ENCODE data around the gene GGN. TPM values are rescaled to one million over a fixed set of nuclear protein-coding genes. Genes with fewer than 3 reads are reported as not detected.

GGN gene
- total and polyA plus RNA-seq, 9 of the 15 experiments (the other 6 are each of a cell fraction or from before 2014, with no cell fraction given): 0.15 to 0.33 TPM; not detected in 7

DNA sequence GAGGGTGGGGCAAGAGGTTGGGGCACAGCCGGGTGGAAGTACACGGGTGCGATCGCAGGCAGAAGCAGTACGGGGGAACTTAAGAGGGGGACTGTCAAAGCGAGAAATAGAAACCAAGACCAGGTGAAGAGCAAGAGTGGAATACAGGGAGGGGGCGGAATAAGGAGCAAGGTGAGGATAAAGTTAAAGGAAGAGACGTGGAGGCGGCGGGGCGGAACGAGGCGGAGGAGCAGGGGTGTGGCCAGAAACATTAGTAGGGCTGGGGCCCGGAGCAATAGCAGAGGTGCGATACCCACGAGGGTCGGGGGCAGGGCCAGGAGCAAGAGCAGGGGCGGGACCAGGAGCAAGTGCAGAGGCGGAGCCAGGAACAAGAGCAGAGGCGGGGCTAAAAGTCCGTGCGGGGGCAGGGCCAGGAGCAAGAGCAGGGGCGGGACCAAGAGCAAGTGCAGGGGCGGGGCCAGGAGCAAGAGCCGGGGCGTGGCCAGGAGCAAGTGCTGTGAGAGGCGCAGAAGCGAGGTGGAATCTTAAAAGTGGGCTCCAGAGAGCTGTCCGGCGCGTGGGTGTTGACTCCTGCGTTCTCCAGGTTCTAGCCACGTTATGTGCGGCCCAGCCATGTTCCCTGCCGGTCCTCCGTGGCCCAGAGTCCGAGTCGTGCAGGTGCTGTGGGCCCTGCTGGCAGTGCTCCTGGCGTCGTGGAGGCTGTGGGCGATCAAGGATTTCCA, 51.0 kb downstream of the GGN start (continued):
- no peak for TF ChIP-seq ZNF121 (CRISPR knock-in tag; conservative IDR thresholded peaks at IDR 0.05)
- TF ChIP-seq MCM5 (IDR thresholded peaks at IDR 0.05; ENCODE audit: low read depth): 0 out of 2 replicates have a peak, but pooled peaks have one; percentile 41
- TF ChIP-seq KLF6 (CRISPR knock-in tag; IDR thresholded peaks at IDR 0.05; ENCODE audit: borderline replicate concordance): no peak
- TF ChIP-seq, protein P1, sequence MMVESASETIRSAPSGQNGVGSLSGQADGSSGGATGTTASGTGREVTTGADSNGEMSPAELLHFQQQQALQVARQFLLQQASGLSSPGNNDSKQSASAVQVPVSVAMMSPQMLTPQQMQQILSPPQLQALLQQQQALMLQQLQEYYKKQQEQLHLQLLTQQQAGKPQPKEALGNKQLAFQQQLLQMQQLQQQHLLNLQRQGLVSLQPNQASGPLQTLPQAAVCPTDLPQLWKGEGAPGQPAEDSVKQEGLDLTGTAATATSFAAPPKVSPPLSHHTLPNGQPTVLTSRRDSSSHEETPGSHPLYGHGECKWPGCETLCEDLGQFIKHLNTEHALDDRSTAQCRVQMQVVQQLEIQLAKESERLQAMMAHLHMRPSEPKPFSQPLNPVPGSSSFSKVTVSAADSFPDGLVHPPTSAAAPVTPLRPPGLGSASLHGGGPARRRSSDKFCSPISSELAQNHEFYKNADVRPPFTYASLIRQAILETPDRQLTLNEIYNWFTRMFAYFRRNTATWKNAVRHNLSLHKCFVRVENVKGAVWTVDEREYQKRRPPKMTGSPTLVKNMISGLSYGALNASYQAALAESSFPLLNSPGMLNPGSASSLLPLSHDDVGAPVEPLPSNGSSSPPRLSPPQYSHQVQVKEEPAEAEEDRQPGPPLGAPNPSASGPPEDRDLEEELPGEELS (CRISPR knock-in tag; IDR thresholded peaks at IDR 0.05; ENCODE audit: borderline replicate concordance): no peak
- TF ChIP-seq MTA3 (IDR thresholded peaks at IDR 0.05; ENCODE audit: borderline replicate concordance): no peak
- TF ChIP-seq PHTF2 (CRISPR knock-in tag; IDR thresholded peaks at IDR 0.05): no peak
- TF ChIP-seq, protein P2, sequence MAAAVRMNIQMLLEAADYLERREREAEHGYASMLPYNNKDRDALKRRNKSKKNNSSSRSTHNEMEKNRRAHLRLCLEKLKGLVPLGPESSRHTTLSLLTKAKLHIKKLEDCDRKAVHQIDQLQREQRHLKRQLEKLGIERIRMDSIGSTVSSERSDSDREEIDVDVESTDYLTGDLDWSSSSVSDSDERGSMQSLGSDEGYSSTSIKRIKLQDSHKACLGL (CRISPR knock-in tag; IDR thresholded peaks at IDR 0.05; ENCODE audit: borderline replicate concordance, poor library complexity, severe bottlenecking): no peak
- peak; percentile 60; the same call in 1 of the 2 replicates for TF ChIP-seq POLR2A (conservative IDR thresholded peaks at IDR 0.05)
- TF ChIP-seq ZNF324 (CRISPR knock-in tag; IDR thresholded peaks at IDR 0.05): no peak
- TF ChIP-seq, protein P3, sequence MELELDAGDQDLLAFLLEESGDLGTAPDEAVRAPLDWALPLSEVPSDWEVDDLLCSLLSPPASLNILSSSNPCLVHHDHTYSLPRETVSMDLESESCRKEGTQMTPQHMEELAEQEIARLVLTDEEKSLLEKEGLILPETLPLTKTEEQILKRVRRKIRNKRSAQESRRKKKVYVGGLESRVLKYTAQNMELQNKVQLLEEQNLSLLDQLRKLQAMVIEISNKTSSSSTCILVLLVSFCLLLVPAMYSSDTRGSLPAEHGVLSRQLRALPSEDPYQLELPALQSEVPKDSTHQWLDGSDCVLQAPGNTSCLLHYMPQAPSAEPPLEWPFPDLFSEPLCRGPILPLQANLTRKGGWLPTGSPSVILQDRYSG (tag; conservative IDR thresholded peaks at IDR 0.05; ENCODE audit: low read depth): no peak
- no peak for TF ChIP-seq POLR3A (IDR thresholded peaks at IDR 0.05; ENCODE audit: borderline replicate concordance, extremely low read depth, insufficient read depth, insufficient read length)
- TF ChIP-seq FOXJ2 (tag; IDR thresholded peaks at IDR 0.05): no peak; the same call in 1 of the 2 replicates
- TF ChIP-seq, protein P4, sequence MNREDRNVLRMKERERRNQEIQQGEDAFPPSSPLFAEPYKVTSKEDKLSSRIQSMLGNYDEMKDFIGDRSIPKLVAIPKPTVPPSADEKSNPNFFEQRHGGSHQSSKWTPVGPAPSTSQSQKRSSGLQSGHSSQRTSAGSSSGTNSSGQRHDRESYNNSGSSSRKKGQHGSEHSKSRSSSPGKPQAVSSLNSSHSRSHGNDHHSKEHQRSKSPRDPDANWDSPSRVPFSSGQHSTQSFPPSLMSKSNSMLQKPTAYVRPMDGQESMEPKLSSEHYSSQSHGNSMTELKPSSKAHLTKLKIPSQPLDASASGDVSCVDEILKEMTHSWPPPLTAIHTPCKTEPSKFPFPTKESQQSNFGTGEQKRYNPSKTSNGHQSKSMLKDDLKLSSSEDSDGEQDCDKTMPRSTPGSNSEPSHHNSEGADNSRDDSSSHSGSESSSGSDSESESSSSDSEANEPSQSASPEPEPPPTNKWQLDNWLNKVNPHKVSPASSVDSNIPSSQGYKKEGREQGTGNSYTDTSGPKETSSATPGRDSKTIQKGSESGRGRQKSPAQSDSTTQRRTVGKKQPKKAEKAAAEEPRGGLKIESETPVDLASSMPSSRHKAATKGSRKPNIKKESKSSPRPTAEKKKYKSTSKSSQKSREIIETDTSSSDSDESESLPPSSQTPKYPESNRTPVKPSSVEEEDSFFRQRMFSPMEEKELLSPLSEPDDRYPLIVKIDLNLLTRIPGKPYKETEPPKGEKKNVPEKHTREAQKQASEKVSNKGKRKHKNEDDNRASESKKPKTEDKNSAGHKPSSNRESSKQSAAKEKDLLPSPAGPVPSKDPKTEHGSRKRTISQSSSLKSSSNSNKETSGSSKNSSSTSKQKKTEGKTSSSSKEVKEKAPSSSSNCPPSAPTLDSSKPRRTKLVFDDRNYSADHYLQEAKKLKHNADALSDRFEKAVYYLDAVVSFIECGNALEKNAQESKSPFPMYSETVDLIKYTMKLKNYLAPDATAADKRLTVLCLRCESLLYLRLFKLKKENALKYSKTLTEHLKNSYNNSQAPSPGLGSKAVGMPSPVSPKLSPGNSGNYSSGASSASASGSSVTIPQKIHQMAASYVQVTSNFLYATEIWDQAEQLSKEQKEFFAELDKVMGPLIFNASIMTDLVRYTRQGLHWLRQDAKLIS (CRISPR knock-in tag; IDR thresholded peaks at IDR 0.05): no peak
- TF ChIP-seq ZNF436 (CRISPR knock-in tag; IDR thresholded peaks at IDR 0.05): no peak
- no peak for TF ChIP-seq RFX7 (CRISPR knock-in tag; IDR thresholded peaks at IDR 0.05)
- no peak for TF ChIP-seq MEF2A (IDR thresholded peaks at IDR 0.05; ENCODE audit: control insufficient read depth, low read depth, low read length)
- no peak for TF ChIP-seq MED1 (CRISPR knock-in tag; IDR thresholded peaks at IDR 0.05; ENCODE audit: borderline replicate concordance)
- TF ChIP-seq, protein P5, sequence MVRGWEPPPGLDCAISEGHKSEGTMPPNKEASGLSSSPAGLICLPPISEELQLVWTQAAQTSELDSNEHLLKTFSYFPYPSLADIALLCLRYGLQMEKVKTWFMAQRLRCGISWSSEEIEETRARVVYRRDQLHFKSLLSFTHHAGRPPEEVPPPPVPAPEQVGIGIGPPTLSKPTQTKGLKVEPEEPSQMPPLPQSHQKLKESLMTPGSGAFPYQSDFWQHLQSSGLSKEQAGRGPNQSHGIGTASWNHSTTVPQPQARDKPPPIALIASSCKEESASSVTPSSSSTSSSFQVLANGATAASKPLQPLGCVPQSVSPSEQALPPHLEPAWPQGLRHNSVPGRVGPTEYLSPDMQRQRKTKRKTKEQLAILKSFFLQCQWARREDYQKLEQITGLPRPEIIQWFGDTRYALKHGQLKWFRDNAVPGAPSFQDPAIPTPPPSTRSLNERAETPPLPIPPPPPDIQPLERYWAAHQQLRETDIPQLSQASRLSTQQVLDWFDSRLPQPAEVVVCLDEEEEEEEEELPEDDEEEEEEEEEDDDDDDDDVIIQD (CRISPR knock-in tag; IDR thresholded peaks at IDR 0.05): no peak
- TF ChIP-seq ZNF507 (tag; conservative IDR thresholded peaks at IDR 0.05): no peak

All from K562 (cell line).